HepG2 (cell line): Measurements from ENCODE around the gene IPO13. TPM values are rescaled to one million over a fixed set of nuclear protein-coding genes. Genes with fewer than 3 reads are reported as not detected.
A peak's percentile ranks its signal among the peaks of the same experiment; 100 is the strongest.

Source experiments
- CEBPB ChIP-seq: IDR thresholded peaks from 2 replicates; pipeline ENCODE4 v1.6.1; 2011; ENCODE audit warnings: low read depth, low read length, improper control_type of control experiment, borderline replicate concordance
- FOXA1 ChIP-seq, 2 experiments: fragments of 450-650 bp in 1 of 2; sonication (generic) in 1 of 2; formaldehyde crosslinking in 1 of 2; IDR thresholded peaks; 2 replicates each; pipeline versions ENCODE4 v1.4.0 to v1.6.1; 2016 to 2020; ENCODE audit warnings: missing genetic modification reagents in 1 of 2
- KAT8 ChIP-seq: IDR thresholded peaks from 2 replicates; pipeline ENCODE4 v1.6.1; 2016; ENCODE audit warnings: missing genetic modification reagents, missing compliant biosample characterization
- PHB2 ChIP-seq: fragments of 450-650 bp; IDR thresholded peaks from 2 replicates; pipeline ENCODE4 v1.6.1; 2018; ENCODE audit not compliant: partially characterized antibody
- RORA ChIP-seq: sonication (generic); formaldehyde crosslinking; IDR thresholded peaks from 2 replicates; pipeline ENCODE4 v1.5.0; 2020; ENCODE audit warnings: mild to moderate bottlenecking, missing genetic modification reagents, moderate library complexity
- THAP9 ChIP-seq: sonication (generic); formaldehyde crosslinking; IDR thresholded peaks from 2 replicates; pipeline ENCODE4; 2020; ENCODE audit warnings: missing genetic modification reagents, mild to moderate bottlenecking, borderline replicate concordance
- TIGD3 ChIP-seq: sonication (generic); formaldehyde crosslinking; IDR thresholded peaks from 2 replicates; pipeline ENCODE4 v1.5.1; 2020; ENCODE audit warnings: mild to moderate bottlenecking, missing genetic modification reagents, borderline replicate concordance
- ZNF180 ChIP-seq: sonication (generic); formaldehyde crosslinking; IDR thresholded peaks from 2 replicates; pipeline ENCODE4 v1.4.0; 2020; ENCODE audit warnings: low read depth, missing genetic modification reagents, borderline replicate concordance
- ZNF687 ChIP-seq: sonication (generic); formaldehyde crosslinking; IDR thresholded peaks from 2 replicates; pipeline ENCODE4 v1.5.1; 2020; ENCODE audit warnings: mild to moderate bottlenecking, missing genetic modification reagents, moderate library complexity
- polyA plus RNA-seq, 8 experiments: library from polyadenylated mRNA; depleted of rRNA in 3 of 8; stranded (reverse) in 7 of 8; unstranded in 1 of 8; fragments of >200 nt; fragmentation: Illumina TruSeq in 4 of 8; extraction: Trizol in 4 of 8; gene quantifications; 2 replicates each; pipeline versions ENCODE4 v1.2.1 to v1.2.3, GENCODE V29; 2011 to 2016; ENCODE audit warnings: low read depth in 4 of 8, missing spikeins in 1 of 8, mixed read lengths in 1 of 8; ENCODE audit not compliant: insufficient read depth in 1 of 8
- total RNA-seq, 5 experiments: library from RNA; depleted of rRNA; stranded (reverse); fragments of >200 nt; fragmentation: Illumina TruSeq; extraction: Trizol; gene quantifications; 2 replicates each; pipeline ENCODE4 v1.2.3, GENCODE V29; 2016; ENCODE audit warnings: low read depth in 1 of 5
- TF ChIP-seq, protein P1 (sequence below): sonication (generic); formaldehyde crosslinking; IDR thresholded peaks from 2 replicates; pipeline ENCODE4 v1.8.1; 2023; ENCODE audit warnings: mild to moderate bottlenecking, inconsistent platforms, moderate library complexity, missing genetic modification reagents, borderline replicate concordance
- TF ChIP-seq, protein P2 (sequence below): sonication (generic); formaldehyde crosslinking; IDR thresholded peaks from 2 replicates; pipeline ENCODE4 v1.5.1; 2020; ENCODE audit warnings: missing genetic modification reagents, mild to moderate bottlenecking, borderline replicate concordance
- TF ChIP-seq, protein P3 (sequence below): sonication (generic); formaldehyde crosslinking; IDR thresholded peaks from 2 replicates; pipeline ENCODE4 v1.4.0; 2020; ENCODE audit warnings: missing genetic modification reagents, borderline replicate concordance

The IPO13 gene
- total and polyA plus RNA-seq, 2 of the 13 experiments (the other 11 are each of a cell fraction or from before 2014, with no cell fraction given): 12.9 to 15.6 TPM

GRCh38 chr1:43980255-43981134, 33.7 kb downstream of the IPO13 start (continued):
- TF ChIP-seq, protein P1, sequence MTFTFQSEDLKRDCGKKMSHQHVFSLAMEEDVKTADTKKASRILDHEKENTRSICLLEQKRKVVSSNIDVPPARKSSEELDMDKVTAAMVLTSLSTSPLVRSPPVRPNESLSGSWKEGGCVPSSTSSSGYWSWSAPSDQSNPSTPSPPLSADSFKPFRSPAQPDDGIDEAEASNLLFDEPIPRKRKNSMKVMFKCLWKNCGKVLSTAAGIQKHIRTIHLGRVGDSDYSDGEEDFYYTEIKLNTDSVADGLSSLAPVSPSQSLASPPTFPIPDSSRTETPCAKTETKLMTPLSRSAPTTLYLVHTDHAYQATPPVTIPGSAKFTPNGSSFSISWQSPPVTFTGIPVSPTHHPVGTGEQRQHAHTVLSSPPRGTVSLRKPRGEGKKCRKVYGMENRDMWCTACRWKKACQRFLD (CRISPR knock-in tag): no peak
- TF ChIP-seq THAP9 (CRISPR knock-in tag): 0 out of 2 replicates have a peak, but pooled peaks have one; percentile 28
- TF ChIP-seq, protein P2, sequence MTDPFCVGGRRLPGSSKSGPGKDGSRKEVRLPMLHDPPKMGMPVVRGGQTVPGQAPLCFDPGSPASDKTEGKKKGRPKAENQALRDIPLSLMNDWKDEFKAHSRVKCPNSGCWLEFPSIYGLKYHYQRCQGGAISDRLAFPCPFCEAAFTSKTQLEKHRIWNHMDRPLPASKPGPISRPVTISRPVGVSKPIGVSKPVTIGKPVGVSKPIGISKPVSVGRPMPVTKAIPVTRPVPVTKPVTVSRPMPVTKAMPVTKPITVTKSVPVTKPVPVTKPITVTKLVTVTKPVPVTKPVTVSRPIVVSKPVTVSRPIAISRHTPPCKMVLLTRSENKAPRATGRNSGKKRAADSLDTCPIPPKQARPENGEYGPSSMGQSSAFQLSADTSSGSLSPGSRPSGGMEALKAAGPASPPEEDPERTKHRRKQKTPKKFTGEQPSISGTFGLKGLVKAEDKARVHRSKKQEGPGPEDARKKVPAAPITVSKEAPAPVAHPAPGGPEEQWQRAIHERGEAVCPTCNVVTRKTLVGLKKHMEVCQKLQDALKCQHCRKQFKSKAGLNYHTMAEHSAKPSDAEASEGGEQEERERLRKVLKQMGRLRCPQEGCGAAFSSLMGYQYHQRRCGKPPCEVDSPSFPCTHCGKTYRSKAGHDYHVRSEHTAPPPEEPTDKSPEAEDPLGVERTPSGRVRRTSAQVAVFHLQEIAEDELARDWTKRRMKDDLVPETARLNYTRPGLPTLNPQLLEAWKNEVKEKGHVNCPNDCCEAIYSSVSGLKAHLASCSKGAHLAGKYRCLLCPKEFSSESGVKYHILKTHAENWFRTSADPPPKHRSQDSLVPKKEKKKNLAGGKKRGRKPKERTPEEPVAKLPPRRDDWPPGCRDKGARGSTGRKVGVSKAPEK (CRISPR knock-in tag): no peak
- TF ChIP-seq ZNF687 (CRISPR knock-in tag): no peak; the same call in 1 of the 2 replicates
- no peak for TF ChIP-seq FOXA1 (IDR thresholded peaks at IDR 0.05)
- TF ChIP-seq FOXA1 (CRISPR knock-in tag; IDR thresholded peaks at IDR 0.05): 0 out of 2 replicates have a peak, but pooled peaks have one; percentile 3
- TF ChIP-seq KAT8 (CRISPR knock-in tag): no peak
- TF ChIP-seq, protein P3, sequence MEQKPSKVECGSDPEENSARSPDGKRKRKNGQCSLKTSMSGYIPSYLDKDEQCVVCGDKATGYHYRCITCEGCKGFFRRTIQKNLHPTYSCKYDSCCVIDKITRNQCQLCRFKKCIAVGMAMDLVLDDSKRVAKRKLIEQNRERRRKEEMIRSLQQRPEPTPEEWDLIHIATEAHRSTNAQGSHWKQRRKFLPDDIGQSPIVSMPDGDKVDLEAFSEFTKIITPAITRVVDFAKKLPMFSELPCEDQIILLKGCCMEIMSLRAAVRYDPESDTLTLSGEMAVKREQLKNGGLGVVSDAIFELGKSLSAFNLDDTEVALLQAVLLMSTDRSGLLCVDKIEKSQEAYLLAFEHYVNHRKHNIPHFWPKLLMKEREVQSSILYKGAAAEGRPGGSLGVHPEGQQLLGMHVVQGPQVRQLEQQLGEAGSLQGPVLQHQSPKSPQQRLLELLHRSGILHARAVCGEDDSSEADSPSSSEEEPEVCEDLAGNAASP (CRISPR knock-in tag): no peak
- TF ChIP-seq ZNF180 (CRISPR knock-in tag): no peak
- TF ChIP-seq PHB2: no peak
- no peak for TF ChIP-seq TIGD3 (CRISPR knock-in tag)
- TF ChIP-seq RORA (CRISPR knock-in tag): no peak
- peak; percentile 92 for TF ChIP-seq CEBPB
